NCI-H226 (cell line): Measurements from ENCODE around the gene BABAM2.
A peak's percentile ranks its signal among the peaks of the same experiment; 100 is the strongest.
"Not testable (repeated sequence)": the region's sequence is repeated elsewhere in the genome, so short reads cannot be mapped to it uniquely, and the experiment has no call there.

Experiments
- DNase-seq: peaks from one replicate; pipeline ENCODE4 v3.0.0-alpha.2; 2015

The BABAM2 gene

GRCh38 chr2:27890146-27890923 lies at the start of gene BABAM2, which contains the start of gene RBKS:
Gene BABAM2 (plus strand): TSS chr2:27890729. CDS start chr2:27894557, 3,828 bp downstream.
Gene RBKS (minus strand): TSS chr2:27890387. CDS start chr2:27890345, 42 bp downstream.
- DNase-seq = peak; percentile 77

GRCh38 chr2:27842894-27843293 lies 47.6 kb upstream of the BABAM2 start:
- no peak for DNase-seq

- no peak for DNase-seq
These were observed 46.5 kb upstream of the BABAM2 start for GRCh38 chr2:27843992-27844391.

GRCh38 chr2:27844821-27845255 lies 45.7 kb upstream of the BABAM2 start:
- DNase-seq = no peak

- no peak for DNase-seq
These were observed 43.2 kb upstream of the BABAM2 start for GRCh38 chr2:27847333-27847732.

- no peak for DNase-seq
These were observed 40.8 kb upstream of the BABAM2 start for GRCh38 chr2:27849558-27850205.

- DNase-seq = no peak
These were observed 37.8 kb upstream of the BABAM2 start for GRCh38 chr2:27852691-27853090.

GRCh38 chr2:27854229-27854862 lies 36.2 kb upstream of the BABAM2 start:
- DNase-seq = no peak

- peak; percentile 69 for DNase-seq
These were observed 35.1 kb upstream of the BABAM2 start for GRCh38 chr2:27855476-27855875.

GRCh38 chr2:27856386-27856785 lies 34.1 kb upstream of the BABAM2 start:
- DNase-seq = no peak

GRCh38 chr2:27856956-27857355 lies 33.6 kb upstream of the BABAM2 start:
- DNase-seq = no peak

- peak; percentile 56 for DNase-seq
These were observed 32.9 kb upstream of the BABAM2 start for GRCh38 chr2:27857417-27858172.

- peak; percentile 79 for DNase-seq
These were observed 30.4 kb upstream of the BABAM2 start for GRCh38 chr2:27860111-27860510.

- no peak for DNase-seq
These were observed 27.4 kb upstream of the BABAM2 start for GRCh38 chr2:27863146-27863545.

- DNase-seq = not testable (repeated sequence)
These were observed 26.6 kb upstream of the BABAM2 start for GRCh38 chr2:27863955-27864354.

- no peak for DNase-seq
These were observed 24.3 kb upstream of the BABAM2 start for GRCh38 chr2:27866237-27866636.

GRCh38 chr2:27869763-27870162 lies 20.8 kb upstream of the BABAM2 start:
- DNase-seq = no peak

- DNase-seq = no peak
These were observed 19.8 kb upstream of the BABAM2 start for GRCh38 chr2:27870724-27871123.

- no peak for DNase-seq
These were observed 18.7 kb upstream of the BABAM2 start for GRCh38 chr2:27871802-27872201.

GRCh38 chr2:27873091-27873490 lies 17.4 kb upstream of the BABAM2 start:
- no peak for DNase-seq

GRCh38 chr2:27875089-27875881 lies 15.2 kb upstream of the BABAM2 start:
- no peak for DNase-seq

- no peak for DNase-seq
These were observed 11.7 kb upstream of the BABAM2 start for GRCh38 chr2:27878825-27879224.
